GM04504 (cell line): ENCODE data around the gene DHRS12.

Experiments used
- DNase-seq: peaks from one replicate; pipeline ENCODE4 v3.0.0-alpha.2; 2012; ENCODE audit warnings: low read depth

Gene DHRS12, protein sequence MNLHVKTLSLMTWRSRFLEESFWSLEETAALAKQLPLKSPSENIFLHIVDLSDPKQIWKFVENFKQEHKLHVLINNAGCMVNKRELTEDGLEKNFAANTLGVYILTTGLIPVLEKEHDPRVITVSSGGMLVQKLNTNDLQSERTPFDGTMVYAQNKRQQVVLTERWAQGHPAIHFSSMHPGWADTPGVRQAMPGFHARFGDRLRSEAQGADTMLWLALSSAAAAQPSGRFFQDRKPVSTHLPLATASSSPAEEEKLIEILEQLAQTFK

DNA sequence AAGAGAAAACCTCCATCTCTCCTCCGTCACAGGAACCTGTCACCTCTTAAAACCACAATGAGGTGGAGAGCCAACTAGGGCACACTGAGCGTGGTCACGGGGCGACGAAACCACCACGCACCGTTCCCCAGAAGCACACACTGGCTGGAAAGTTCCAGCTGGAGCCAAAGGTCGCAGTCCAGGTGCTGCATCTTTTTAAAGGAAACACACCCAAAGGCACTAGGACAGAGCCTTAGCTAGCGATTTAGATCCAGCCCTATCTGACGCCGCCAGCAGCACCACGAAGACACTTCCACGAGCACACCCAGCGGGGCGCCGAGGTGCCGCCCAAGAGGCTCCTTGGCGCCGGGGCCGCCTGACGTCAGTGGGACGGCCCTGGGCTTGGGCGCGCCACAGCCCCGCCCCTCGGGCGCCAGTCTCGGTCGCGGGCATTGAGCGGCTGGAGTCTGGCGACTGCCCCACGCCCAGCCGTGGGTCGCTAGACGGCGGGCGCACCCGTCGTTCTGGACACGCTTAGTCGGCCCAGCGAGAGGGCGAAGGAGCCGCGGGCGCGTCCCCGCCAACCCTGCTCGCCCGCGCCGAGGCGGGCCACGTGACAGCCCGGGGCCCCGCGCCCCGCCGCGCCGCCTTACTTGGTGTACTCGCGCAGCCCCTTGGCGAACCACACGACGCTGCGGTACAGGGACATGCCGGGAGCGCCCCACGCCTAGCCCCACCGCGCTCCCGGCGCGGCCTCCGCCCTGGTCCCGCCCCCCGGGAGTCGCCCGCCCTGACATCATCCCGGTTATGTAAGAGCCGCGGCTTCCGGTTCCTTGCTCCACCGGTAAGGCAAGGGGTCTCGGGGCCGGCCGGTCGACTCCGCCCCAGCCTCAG, at the start of gene DHRS12:
TSS of gene DHRS12 (minus strand) at position 742 of the 873 bp plus-strand sequence. CDS start 4,504 bp downstream, outside the sequence.
- DNase-seq: peak; percentile 58

DNA sequence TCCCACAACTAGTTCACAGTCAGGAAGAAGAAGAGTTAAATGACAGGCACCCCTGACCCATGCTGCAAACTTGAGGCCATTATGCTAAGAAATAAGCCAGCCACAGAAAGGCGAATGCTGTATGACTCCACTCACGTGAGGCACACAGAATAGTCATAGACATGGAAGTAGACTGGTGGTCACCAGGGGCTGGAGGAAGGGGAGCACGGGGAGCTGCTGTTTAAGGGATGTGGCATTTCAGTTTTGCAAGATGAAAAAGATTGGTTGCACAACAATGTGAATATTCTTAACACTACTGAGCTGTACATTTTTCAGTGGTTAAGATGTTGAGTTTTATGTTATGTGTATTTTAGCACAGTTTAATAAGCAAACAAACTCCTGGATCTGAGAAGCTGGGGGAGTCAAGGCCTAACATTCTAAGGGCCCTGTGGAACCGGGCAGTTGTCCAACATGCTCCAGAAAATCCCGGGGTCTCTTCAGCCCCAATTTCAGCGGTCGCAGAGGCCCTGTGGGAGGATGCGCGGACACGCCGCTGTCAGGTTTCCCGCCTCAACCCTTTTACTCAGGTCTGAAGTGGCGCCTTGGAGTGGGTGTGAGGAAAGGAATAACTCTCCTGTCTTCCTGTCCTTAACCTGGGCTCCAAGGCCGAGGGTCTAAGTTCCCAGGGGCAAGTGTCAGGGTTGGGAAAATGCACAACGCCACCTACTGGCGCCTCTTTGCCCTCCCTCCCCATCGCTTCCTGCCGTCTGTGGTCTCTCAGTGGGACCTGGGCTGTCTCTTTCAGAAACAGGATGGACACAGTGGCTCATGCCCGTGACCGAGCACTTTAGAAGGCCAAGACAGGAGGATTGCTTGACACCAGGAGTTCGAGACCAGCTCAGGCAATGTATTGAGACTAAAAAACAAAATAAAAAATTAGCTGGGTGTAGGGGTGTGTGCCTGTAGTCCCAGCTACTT, 45.5 kb upstream of the DHRS12 start:
- no peak for DNase-seq

DNA sequence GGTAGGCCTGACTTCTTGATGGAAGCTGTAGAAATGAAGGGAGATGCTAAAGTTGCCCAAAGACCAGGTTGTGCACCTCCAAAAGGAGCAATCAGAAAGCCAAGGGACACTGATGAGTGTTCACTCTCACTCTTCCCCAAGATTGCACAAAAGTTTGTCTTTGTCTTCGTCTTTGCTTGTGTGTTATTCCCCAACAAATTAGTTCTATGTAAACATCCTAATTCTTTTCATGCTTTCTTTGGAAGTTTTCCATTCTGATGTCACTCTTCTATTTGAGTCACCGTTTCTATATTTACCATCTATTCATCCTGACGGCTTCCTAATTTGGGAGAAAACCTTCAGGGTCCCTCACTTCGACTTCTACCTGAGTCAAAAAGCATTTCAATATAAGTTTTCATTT, 44.7 kb upstream of the DHRS12 start:
- DNase-seq: no peak

DNA sequence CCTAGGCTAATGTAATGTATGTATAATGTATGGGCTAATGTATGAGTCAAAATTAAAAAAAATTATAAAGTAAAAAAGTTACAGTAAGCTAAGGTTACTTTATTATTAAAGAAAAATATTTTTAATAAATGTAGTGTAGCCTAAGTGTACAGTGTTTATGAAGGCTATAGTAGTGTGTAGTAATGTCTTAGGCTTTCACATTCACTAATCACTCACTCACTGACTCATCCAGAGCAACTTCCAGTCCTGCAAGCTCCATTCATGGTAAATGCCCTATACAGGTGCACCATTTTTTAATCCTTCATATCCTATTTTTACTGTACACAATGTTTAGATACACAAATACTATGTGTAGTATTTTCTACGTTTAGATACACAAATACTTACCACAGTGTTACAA, 42.8 kb upstream of the DHRS12 start:
- no peak for DNase-seq

DNA sequence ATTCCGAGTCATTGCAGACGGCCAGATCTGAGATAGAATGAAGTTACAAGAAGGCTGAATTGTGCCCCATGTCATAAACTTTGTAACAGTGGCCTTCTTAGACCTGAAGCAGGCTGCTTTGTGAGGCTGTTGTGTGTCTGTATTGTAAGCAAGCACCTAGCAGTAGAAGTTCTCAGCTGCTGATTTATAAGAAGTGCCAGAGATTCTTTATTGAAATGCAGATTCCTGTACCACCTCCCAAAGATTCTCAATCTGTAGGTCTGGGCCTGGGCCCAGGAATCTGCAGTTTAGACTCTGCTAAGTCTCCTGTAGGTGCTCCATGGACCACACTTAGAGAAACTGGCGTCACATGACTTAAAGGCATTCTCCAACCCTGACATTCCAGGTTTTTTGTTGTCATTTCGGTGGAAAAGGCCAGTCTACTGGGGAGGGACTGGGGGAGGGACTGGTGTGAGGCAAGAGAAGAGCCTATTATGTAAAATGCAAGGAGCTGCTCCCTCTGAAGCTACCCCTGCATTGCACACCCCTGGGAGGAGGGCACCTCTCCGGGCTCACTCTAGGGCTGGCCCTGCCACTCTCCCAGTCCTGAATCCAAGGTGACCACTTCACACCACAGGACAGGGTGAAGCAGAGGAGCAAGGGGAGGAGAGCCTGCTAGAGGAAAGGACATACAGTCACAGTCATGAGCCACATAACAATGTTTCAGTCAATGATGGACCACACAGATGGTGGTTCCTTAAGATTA, 41.8 kb upstream of the DHRS12 start:
- DNase-seq: no peak

DNA sequence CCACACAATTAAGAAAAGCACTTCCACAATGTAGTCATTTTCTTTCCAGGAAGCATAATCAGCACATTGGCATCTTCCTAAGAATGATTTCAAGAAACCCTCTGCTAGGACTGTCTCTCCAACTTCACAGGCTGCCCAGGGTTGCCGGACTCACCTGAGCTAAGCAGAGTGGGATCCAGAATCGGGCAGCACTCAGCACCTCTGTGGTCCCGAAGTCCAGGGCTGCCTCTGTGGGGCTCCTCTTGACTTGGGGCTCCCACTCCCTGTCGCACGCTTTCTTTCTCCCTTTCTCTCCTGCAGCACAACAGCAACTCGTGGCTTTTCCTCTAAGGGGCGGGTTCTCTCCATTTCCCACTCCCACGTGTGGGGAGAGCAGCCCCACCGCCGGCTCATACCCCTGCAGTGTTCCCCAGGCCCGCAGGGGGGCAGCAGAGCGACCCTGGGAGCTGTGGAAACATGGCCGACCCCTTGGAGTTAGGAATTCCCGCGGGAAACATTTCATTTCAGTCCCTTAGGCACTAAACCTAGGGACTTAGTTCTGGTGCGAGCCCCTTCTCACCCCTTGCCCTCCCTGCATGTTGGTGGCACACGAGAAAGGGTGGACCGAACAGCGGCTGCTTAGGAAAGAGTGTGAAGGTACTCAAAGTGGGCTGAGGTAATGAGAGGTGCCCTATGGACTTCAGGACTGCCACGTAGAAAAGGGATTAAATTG, 41.1 kb upstream of the DHRS12 start, which contains the start of gene TMEM272:
TSS of gene TMEM272 (minus strand) at position 316 of the 712 bp plus-strand sequence. CDS start 6,647 bp downstream, outside the sequence.
- DNase-seq: no peak

DNA sequence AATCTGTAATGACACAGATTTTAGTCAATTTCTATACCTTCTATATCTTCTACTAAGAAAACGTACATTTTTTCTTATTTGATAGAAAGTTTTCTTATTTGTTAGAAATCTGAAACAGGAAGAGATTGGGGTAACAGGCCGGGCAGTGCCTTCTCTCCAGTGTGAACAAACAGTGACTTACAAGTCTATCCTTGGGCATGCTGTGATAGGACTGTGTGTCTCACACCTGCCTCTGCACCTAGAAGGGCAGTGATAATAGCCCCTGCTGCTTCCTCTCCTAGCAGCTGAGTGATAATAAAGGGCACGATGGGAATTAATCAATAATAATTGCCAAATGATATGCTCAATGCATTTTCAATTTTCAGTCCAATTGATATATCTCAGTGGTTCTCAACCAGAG, 39.6 kb upstream of the DHRS12 start:
- no peak for DNase-seq

DNA sequence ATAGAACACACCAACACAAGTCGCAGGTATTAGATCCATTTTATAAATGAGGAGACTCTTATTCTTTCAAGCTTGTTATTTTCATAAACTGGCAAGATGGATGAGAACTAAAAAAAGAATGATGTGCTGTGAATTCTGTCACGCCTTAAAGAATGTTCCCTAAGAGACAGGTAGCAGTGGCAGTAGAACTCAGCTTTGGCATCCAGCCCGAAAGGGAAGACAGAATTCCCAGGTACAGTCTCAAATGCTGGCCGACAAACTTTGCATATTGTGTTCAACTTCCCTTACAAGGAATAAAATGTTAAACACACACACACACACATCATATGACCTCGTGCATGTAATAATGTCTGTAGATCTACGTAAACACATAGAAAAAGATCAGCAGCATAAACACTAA, 37.8 kb upstream of the DHRS12 start:
- DNase-seq: no peak

DNA sequence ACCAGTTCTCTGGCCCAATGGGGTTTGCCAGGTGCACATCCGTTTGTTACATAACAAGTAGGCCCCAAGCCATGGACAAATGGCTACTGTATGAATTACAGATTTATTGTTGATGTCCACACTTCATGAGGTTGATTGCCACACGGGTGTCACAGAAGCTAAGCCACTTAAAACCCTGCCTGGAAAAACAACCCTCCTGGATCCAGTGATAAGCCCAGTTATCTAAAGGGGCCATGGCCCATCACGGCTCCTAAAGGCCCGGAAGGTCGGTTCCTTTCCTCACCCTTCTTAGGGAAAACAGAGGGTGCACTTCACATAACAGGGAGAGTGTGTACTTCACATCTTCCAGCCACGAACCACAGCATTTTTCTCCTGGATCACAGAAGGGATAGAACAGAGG, 37.0 kb upstream of the DHRS12 start:
- DNase-seq: no peak

DNA sequence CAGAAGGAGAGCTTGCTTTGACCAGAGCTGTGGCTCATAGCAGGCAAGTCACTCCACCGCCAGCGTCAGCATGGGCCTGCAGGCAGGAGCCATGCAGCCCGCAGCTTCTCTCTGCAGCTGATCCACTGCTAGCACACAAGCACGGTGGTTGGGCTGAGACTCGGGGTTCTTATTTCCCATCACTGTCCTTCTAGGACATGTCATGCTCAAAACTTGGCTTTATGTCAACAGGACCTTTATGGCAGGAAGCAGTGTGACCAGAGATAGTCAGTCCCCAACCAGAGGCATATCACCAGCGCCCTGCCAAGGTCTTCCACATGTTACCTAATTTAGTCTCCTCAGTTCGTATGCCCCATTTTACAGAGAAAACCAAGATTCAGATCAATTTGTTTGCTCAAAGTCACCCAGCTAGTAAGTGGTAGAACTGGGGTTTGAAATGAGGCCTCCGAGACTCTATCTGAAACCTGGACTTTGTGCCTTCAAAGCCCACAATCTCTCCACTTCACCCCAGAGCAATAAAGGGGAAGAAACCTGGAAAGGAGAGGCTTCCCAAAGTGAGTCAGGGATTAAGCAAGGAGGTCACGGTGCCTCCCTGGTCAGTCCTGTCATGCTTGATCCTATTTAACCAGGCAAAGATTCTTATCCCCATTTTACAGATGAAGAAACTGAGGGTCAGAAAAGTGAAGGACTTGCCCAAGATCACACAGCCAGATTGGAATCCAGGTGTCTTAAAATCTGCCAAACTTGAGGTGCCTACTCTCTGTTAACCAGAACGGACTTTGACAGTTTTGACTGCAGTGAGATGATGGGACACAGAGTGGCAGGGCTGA, 36.0 kb upstream of the DHRS12 start:
- DNase-seq: no peak

DNA sequence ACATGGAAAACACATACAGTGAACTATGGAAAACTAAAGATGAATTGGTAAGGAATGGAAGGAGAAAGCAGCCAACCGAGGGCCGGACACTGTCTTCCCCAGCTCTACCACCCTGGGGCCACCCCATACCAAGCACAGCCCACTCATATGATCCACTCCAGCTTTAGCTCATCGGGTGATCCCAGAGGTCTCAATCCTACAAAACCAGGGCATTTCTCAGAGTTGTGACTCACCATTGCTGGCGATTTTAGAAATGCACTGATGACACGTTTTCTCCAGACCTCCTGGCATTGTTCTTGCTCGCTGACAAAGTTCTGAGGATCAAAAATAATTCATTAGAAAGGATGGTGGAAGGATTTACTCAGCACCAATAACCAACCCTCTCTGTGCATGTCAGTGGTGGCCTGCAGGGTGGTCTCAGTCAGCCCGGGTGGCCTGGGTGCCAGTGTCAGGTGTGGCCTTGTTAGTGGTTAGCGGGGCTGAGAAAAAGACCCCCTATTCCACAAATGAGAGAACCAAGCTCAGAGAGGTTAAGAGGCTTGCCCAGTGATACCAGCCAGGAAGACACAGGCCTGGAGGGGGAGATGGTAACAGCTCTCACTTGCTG, 34.4 kb upstream of the DHRS12 start:
- DNase-seq: peak; percentile 30

DNA sequence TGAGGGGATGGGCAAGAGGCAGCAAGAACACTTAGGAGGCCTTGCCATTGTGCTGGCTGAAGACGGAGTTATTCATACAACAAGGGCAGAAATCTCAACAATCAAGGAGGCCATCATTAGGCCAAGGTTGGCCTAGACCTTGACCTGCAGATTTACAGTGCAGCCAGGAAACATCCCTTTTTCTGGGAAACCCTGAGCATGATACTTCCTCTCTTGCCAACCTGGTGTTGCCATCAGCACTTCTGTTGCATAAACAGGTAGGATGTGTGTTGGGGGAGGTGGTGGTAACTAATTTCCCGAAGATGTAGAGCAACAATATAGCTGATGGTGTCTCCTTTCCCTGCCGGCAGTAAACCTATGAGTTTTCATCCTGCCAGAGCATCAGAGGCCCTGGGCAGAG, 33.1 kb upstream of the DHRS12 start:
- DNase-seq: no peak

DNA sequence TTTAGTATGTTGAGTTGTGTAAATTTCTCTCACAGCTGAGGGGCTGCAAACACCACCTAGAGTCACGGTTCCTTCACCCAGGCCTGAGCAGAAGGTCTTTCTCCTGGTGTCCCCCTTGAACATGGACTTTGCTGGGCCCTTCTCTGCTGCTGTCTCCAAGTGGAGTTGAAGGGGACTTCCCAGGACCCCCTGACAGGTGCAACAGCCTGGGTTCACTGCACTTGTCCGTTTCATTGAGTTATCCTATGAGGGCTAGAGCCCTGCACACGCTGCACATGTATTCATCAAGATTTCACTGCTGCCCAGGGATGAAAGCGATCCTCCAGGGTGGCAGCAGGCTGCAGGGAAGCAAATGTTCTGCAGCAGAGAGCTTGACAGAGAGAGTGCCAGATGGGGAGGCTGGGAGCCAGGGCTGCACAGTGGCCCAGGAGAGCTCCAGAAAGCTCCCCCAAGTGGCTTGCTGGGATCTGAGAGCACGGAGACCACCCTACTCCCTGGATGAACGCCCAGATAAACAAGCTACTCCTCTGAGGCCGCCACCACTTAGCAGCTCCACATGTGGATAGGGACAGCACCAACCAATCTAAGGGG, 30.7 kb upstream of the DHRS12 start:
- DNase-seq: no peak

DNA sequence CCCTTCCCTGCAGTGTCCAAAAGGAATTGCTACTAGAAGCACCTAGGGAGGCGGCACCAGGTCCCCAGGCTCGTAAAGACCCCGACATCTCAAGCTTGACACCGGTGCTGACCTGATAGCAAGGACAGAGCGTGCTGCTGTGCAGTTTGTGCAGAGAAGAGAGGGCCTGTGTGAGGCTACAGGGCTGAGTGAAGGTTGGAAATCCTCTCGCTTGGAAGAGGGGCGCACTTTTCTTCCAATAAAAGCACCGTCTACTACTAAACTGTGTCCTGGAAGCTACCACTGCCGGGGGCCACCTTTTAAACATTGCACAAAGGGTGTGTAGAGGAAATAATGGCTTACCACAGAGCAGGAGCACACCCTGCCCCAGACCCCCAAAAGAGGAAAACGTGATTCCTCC, 30.0 kb upstream of the DHRS12 start:
- DNase-seq: no peak

DNA sequence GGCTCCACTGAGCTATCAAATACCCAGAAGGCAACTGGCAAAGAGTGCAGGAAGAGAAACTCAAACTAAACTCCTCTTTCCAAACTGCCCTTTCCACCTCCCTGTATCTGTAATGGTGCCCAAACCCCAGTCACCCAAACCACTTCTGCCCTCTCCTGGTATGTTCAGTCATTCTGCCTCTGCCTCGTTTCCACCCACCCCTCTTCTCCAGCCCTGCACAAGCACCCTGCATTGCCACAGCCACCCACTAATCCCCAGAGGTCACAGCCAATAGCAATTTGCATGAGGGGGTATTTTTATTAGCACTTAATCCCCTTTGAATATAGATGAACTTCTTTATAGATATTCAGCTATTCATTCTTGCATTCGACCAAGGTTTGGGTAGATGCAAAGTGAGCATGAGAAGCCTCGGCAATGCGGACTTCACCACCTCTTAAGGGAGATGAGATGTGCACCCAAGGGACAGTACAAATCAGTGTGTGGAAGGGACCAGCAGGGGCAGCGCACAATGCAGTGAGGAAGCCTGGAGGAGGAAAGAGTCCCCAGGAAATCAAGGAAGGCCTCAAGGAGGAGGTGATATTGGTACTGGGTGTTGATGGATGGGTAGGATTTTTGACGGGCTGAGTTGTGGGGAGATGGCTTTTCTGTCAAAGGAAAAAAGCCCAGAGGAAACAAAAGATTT, 28.6 kb upstream of the DHRS12 start:
- no peak for DNase-seq

DNA sequence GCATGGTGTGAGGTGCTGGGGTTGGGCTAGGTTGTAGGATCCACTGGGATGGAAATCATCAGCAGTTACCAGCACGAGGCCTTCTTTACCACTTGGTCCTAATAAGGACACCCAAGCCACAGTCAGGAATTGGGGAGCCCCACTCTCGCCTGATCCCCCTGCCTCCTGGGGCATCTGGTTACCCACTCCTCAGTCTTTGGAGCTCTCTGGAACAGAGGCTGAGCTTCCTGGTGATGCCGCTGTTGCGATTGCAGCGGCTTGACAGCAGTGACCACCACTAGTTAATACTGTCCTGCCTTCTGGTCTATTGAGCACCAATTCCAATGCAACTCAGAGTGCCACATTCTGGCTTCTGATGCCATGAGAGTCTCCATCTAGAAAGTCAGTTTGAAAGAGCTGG, 27.6 kb upstream of the DHRS12 start:
- DNase-seq: no peak

DNA sequence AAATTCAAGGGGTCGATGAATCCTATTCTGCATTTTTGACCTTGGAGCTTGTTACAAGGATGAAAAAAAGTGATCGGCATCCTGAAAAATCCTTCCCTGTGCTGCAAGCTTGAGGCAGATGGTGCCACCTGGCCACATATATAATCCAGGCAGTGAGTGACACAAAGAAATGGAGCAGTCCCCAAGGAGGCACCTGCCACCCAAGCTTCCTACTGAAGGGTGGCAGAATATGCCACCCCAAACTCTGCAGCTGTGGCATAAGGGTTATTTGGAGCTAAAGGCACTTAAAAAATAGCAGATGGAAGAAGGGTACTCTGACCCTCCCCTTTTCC, 25.6 kb upstream of the DHRS12 start:
- DNase-seq: no peak

DNA sequence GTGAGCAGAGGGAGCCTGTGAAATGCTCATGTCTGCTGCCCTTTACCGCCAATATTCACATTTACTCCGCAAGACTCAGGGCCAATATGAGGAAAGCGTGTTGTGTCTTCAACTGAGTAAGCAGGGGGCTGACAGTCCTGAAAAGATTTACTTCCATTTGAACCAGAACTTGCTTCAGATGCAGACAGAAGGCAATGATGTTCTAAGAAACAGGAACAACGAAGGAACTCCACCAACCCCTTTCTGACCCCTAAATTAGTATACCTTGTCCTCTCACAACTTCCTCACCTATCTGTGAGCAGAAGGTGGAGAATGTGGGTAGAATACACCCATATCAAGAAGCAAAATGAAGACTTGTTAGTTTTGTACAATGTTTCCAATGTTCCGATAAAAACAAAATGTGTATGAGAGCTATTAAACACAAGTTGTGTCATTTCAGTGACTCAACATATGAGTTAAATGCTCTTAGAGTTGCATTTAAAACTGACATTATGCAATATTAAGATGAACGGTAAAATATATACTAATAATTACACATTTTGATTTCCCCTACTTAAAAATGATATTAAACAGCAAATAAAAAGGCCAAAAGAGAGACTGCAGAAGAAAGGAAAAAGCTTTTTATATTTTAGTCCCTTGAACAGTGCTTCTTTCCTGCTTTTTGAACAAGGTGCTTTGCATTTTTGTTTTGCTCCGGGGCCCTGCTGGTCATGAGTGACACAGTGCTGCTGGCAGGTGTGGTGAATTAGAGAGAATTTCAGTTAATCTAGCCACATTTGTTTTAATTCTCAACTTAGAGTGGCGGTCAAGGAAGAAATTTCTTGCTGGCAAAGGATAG, 25.0 kb upstream of the DHRS12 start:
- no peak for DNase-seq
